AG09309 (cell line): ENCODE data around the gene POU5F1.
"Not testable (repeated sequence)": the region's sequence is repeated elsewhere in the genome, so short reads cannot be mapped to it uniquely, and the experiment has no call there.

Source experiments
- DNase-seq: peaks from one replicate; pipeline ENCODE4 v3.0.0-alpha.2; 2010; ENCODE audit warnings: low read depth
- H3K4me3 ChIP-seq: 2 replicates; pipeline ENCODE4 v1.5.1; 2011; ENCODE audit warnings: mild to moderate bottlenecking, low read depth, low read length, moderate library complexity; ENCODE audit not compliant: control insufficient read depth
- TF ChIP-seq, protein P1 (sequence below): IDR thresholded peaks from 2 replicates; pipeline ENCODE4 v1.5.1; 2011; ENCODE audit warnings: mild to moderate bottlenecking, low read depth, low read length, inconsistent platforms; ENCODE audit not compliant: insufficient read depth, control insufficient read depth; ENCODE audit errors: missing control alignments

The POU5F1 gene

DNA sequence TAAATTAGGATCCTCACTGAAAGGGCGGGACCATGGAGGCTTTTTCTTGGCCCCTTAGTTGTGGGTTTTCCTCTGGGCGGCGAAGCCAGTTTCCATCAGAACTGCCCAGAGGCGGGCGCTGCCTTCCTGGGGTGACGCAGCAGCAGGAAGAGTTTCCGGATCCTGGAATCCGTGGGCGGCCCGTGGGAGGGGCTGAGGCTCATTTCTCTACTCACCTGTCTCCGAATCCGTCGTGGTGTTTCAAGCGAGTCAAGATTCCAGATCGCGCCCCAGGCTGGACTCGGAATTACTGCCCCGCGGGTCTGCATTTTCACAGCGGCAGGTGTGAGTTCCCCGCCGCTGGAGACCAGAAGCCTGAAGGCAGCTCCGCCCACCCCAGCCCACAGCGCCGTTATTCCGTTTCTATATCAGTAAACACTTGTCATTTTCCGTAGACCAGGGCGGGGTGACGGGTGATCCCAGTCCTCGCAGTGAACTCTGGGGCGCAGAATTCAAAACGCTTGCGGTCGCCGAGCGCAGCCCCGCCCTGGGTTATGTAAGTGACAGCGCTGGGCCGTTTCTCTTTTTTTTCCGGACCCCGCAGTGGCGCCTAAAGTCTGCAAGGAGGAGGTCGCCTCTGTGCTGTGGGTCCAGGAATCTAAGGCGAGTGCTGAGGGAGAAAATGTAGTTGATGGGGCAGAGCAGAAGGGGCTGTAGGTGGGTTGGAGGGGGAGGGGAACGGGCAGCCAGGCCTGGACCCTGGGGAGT, 27.2 kb upstream of the POU5F1 start:
- TF ChIP-seq, protein P1, sequence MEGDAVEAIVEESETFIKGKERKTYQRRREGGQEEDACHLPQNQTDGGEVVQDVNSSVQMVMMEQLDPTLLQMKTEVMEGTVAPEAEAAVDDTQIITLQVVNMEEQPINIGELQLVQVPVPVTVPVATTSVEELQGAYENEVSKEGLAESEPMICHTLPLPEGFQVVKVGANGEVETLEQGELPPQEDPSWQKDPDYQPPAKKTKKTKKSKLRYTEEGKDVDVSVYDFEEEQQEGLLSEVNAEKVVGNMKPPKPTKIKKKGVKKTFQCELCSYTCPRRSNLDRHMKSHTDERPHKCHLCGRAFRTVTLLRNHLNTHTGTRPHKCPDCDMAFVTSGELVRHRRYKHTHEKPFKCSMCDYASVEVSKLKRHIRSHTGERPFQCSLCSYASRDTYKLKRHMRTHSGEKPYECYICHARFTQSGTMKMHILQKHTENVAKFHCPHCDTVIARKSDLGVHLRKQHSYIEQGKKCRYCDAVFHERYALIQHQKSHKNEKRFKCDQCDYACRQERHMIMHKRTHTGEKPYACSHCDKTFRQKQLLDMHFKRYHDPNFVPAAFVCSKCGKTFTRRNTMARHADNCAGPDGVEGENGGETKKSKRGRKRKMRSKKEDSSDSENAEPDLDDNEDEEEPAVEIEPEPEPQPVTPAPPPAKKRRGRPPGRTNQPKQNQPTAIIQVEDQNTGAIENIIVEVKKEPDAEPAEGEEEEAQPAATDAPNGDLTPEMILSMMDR = no peak
- no peak for DNase-seq
- peak overlapping the region; percentile 70 for H3K4me3 ChIP-seq

DNA sequence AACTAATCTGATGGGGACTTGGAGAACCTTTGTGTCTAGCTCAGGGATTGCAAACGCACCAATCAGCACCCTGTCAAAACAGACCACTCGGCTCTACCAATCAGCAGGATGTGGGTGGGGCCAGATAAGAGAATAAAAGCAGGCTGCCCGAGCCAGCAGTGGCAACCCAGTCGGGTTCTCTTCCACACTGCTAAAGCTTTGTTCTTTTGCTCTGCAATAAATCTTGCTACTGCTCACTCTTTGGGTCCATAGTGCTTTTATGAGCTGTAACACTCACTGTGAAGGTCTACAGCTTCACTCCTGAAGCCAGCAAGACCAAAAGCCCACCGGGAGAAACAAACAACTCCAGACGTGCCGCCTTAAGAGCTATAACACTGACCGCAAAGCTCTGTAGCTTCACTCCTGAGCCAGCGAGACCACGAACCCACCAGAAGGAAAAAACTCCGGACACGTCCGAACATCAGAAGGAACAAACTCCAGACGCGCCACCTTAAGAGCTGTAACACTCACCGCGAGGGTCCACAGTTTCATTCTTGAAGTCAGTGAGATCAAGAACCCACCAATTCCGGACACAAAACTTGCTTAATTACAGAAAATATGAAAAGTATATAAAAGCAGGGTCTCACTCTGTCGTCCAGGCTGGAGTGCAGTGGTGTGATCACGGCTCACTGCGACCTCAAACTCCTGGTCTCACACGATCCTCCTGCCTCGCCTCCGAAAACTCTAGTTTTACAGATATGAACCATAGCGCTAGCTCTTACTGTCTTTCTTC, 26.0 kb upstream of the POU5F1 start:
- H3K4me3 ChIP-seq, DNase-seq: not testable (repeated sequence)

DNA sequence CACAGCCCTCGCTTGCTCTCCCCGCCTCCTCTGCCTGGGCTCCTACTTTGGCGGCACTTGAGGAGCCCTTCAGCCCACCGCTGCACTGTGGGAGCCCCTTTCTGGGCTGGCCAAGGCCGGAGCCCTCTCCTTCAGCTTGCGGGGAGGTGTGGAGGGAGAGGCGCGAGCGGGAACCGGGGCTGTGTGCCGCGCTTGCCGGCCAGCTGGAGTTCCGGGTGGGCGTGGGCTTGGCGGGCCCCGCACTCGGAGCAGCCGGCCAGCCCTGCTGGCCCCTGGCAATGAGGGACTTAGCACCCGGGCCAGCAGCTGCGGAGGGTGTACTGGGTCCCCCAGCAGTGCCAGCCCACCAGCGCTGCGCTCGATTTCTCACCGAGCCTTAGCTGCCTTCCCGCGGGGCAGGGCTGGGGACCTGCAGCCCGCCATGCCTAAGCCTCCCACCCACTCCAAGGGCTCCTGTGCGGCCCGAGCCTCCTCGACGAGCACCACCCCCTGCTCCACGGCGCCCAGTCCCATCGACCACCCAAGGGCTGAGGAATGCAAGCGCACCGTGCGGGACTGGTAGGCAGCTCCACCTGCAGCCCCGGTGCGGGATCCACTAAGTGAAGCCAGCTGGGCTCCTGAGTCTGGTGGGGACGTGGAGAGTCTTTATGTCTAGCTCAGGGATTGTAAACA, 25.0 kb upstream of the POU5F1 start:
- not testable (repeated sequence) for DNase-seq, H3K4me3 ChIP-seq

DNA sequence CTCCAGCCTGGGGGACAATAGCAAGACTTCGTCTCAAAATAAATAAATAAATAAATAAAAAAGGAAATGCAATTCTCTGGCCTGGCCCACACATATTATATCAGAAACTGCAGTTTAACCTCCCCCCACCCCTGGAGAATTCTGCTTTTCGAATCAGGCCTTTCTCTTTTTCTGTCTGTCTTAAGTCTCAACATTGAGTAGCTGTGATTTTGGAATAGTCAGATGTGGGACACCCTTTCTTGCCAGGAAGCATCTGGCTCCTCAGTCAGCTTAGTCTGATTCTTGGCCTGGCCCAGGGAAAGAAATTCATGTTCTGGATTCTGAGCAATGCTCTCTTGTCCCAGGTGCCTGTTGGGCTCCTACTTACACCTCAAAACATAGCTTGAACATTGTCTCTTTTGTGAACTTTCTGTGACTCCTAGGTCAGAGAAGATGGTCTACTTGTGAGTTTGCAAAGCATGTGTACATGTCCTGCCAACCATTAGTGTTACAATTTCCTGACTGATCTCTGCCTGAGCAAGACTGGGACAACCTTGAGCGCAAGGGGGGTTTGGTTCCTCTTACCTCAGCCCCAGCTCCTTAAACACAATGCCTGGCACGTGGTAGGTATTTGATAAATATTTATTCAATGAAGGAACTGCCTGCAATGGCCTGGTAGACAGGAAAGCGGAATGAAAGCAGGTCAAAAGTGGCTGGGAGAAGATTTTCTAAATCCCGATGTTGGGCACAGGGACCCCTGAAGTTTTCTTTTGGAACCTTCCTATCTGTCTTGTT, 23.8 kb upstream of the POU5F1 start:
- TF ChIP-seq, protein P1 = no peak
- no peak overlapping the region for H3K4me3 ChIP-seq
- DNase-seq = no peak

DNA sequence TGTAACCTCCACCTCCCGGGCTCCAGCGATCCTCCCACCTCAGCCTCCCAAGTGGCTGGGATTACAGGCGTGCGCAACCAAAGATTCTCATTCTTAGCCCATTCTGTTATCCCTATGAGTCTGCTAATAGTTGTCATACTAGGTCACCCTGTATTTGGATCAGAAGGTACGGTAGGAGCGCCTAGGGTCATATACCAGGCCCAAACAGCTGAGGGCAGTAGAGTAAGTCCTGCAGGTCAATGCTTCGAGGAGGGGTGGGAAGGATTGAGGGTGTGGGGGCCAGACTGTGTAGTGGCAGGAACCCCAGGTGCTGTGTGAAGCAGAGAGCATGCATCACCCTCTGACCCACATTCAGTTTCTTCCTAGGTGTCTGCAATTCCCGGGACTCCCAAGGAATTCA, 22.7 kb upstream of the POU5F1 start:
- TF ChIP-seq, protein P1 = no peak
- H3K4me3 ChIP-seq = no peak overlapping the region
- DNase-seq = no peak

DNA sequence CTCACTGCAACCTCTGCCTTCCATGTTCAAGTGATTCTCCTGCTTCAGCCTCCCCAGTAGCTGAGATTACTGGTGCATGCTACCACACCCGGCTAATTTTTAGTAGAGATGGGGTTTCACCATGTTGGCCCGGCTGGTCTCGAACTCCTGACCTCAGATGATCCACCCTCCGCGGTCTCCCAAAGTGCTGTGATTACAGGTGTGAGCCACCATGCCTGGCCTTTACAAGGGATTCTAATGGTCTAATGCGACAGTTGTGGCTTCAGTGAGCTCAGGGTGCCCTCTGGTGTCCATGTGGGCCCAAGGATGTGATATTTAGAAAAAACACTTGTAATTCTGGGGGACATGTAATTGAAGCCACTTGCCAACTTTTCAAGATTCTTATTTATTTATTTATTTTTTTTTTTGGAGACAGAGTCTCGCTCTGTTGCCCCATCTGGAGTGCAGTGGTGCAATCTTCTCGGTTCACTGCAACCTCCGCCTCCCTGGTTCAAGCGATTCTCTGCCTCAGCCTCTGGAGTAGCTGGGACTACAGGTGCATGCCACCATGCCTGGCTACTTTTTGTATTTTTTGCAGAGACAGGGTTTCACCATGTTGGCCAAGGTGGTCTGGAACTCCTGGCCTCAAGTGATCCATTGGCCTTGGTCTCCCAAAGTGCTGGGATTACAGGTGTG, 22.1 kb upstream of the POU5F1 start:
- not testable (repeated sequence) for DNase-seq, H3K4me3 ChIP-seq
- TF ChIP-seq, protein P1 = peak; percentile 77

DNA sequence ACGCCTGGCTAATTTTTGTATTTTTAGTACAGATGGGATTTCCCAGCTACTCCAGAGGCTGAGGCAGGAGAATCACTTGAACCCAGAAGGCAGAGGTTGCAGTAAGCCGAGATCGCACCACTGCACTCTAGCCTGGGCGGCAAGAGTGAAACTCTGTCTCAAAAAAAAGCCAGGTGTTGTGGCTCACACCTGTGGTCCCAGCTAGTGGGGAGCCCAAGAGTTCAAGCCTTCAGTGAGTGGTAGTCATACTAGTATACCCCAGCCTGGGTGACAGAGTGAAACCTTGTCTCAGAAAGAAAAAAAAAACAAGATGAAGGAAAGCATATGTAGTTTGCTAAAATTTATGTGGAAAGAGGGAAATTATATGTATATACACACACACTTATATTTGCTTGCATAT, 20.0 kb upstream of the POU5F1 start:
- DNase-seq = no peak
- TF ChIP-seq, protein P1 = no peak
- no peak overlapping the region for H3K4me3 ChIP-seq

DNA sequence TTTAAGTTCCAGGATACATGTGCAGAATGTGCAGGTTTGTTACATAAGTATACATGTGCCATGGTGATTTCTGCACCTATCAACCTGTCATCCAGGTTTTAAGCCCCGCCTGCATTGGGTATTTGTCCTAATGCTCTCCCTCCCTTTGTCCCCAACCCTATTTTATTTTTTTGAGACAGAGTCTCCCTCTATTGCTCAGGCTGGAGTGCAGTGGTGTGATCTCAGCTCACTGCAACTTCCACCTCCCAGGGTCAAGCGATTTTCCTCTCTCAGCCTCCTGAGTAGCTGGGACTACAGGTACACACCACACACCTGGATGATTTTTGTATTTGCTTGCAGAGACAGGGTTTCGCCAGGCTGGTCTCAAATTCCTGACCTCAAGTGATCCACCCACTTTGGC, 18.7 kb upstream of the POU5F1 start:
- not testable (repeated sequence) for H3K4me3 ChIP-seq, DNase-seq
